CD4-positive, alpha-beta memory T cell (primary cell): ENCODE measurements around the gene LGR6. TPM values are rescaled to one million over a fixed set of nuclear protein-coding genes. Genes with fewer than 3 reads are reported as not detected.

ENCODE experiments used
- CTCF ChIA-PET: fragments of 350-600 bp; sonication (Branson Sonifier 250); formaldehyde crosslinking; loops from one replicate; lab custom pipeline; 2021; ENCODE audit warnings: inconsistent platforms; ENCODE audit not compliant: partially characterized antibody; lab: Charles Lee
- POLR2A ChIA-PET: fragments of 350-600 bp; sonication (Branson Sonifier 250); formaldehyde crosslinking; loops from one replicate; lab custom pipeline; 2021; ENCODE audit not compliant: partially characterized antibody; lab: Charles Lee
- DNase-seq, 5 donors: peaks; one replicate each; pipeline versions ENCODE4 v3.0.0 to v3.0.0-alpha.2; 2020 to 2022; ENCODE audit warnings: mixed read lengths in 1 of 5
- H3K27ac ChIP-seq: one replicate; pipeline ENCODE4 v1.7.0; 2013; ENCODE audit warnings: low read depth, low read length
- H3K27me3 ChIP-seq: 2 replicates; pipeline ENCODE4 v1.7.0; 2013; ENCODE audit warnings: mild to moderate bottlenecking, low read length, moderate library complexity; ENCODE audit not compliant: insufficient read depth
- H3K36me3 ChIP-seq: 2 replicates; pipeline ENCODE4 v1.7.0; 2013; ENCODE audit warnings: mild to moderate bottlenecking, low read length, moderate library complexity; ENCODE audit not compliant: insufficient read depth
- H3K4me1 ChIP-seq: 2 replicates; pipeline ENCODE4 v1.7.0; 2013; ENCODE audit warnings: mild to moderate bottlenecking, low read length, moderate library complexity; ENCODE audit not compliant: insufficient read depth
- H3K4me3 ChIP-seq, 2 donors: one replicate each; pipeline ENCODE4 v1.7.0; 2013; ENCODE audit warnings: low read length in 2 of 2, mild to moderate bottlenecking in 1 of 2
- H3K9me3 ChIP-seq, 2 donors: one replicate each; pipeline ENCODE4 v1.7.0; 2013; ENCODE audit warnings: low read length in 2 of 2, control low read depth in 1 of 2; ENCODE audit not compliant: control insufficient read depth in 1 of 2
- H3K27ac Mint-ChIP-seq, 7 donors: one replicate each; pipeline ENCODE4 v1.8.0; 2020 to 2021; ENCODE audit warnings: mixed read lengths in 7 of 7, mild to moderate bottlenecking in 6 of 7, inconsistent platforms in 3 of 7, moderate library complexity in 3 of 7
- H3K27me3 Mint-ChIP-seq, 2 donors: one replicate each; pipeline ENCODE4 v1.8.0; 2020 to 2021; ENCODE audit warnings: mixed read lengths in 2 of 2
- H3K36me3 Mint-ChIP-seq, 2 donors: one replicate each; pipeline ENCODE4 v1.8.0; 2020 to 2021; ENCODE audit warnings: mixed read lengths in 2 of 2, inconsistent platforms in 1 of 2, mild to moderate bottlenecking in 1 of 2
- H3K4me1 Mint-ChIP-seq, 4 donors: one replicate each; pipeline ENCODE4 v1.8.0; 2020 to 2021; ENCODE audit warnings: mixed read lengths in 4 of 4, mild to moderate bottlenecking in 1 of 4
- H3K4me3 Mint-ChIP-seq, 8 donors: one replicate each; pipeline ENCODE4 v1.8.0; 2020 to 2021; ENCODE audit warnings: mixed read lengths in 8 of 8, mild to moderate bottlenecking in 7 of 8, moderate library complexity in 6 of 8, inconsistent platforms in 3 of 8
- H3K9me3 Mint-ChIP-seq, 8 donors: one replicate each; pipeline ENCODE4 v1.8.0; 2020 to 2021; ENCODE audit warnings: mixed read lengths in 8 of 8, mild to moderate bottlenecking in 5 of 8, inconsistent platforms in 3 of 8, moderate library complexity in 1 of 8
- intact Hi-C: fragments of 100-400 bp; cut with micrococcal nuclease; formaldehyde crosslinking; loops from one replicate; pipeline ENCODE4 v1.15.1; 2023
- polyA plus RNA-seq, 2 donors: library from polyadenylated mRNA; unstranded; fragments of 300-500 nt; fragmentation: Illumina TruSeq; gene quantifications; one replicate each; pipeline ENCODE4 v1.2.3, GENCODE V29; 2021
- total RNA-seq, 2 experiments: library from RNA; stranded (reverse); gene quantifications; one replicate each; pipeline ENCODE4 v1.2.3, GENCODE V29; 2021

Gene LGR6
- total and polyA plus RNA-seq, 4 experiments from 2014 or later: 0.16 to 0.33 (median 0.17) TPM; not detected in 1

DNA sequence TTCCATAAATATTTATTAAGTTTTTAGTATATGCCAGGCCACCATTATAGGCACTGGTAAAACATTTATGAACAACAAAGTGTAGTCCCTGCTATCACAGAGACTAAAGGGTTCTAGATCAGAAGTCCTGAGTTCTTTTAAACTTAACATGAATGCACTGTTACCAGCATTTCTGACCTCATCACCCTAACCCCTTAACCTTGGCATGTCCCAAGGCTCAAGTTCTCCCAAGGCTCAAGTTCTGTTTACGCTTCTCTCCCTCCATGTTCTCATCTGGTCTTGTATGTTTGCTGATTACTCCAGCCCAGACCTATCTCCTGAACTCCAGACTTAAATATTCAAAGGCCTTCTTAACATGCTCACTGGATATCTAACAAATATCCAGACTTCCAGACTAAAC is 93.6 kb downstream of the LGR6 start:
- intact Hi-C loops: no loop called here
- H3K27me3 ChIP-seq: no peaks in the 10 kb centered on the region
- CTCF ChIA-PET: interaction anchor here (1.3 kb wide), 1 partner anchor 42 kb away, joined by 4 read pairs; no protein-coding TSS in a partner anchor

DNA sequence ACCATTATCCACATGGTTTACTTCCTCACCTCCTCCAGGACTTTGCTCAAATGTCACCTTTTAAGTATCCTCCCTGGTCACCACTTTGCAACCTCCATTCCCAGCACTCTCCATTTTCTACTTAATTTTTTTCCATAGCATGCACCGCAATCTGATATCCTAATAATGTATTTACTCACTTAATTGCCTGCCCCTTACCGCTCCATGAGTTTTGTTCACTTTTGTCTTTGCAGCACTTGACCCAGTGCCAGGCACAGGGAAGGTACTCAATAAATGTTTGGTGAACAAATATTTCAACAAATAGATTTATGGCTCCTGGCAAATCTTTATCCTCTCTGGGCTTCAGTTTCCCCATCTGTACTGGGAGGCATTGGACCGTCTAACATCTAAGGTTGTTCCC is 94.6 kb downstream of the LGR6 start:
- H3K27ac ChIP-seq: no peak overlapping the region
- DNase-seq: no peak
- H3K9me3 Mint-ChIP-seq: no peaks in the 10 kb centered on the region
- no peaks in the 10 kb centered on the region for H3K27me3 ChIP-seq
- H3K4me1 ChIP-seq: peaks cover 9% of the 10 kb centered on the region
- H3K4me3 Mint-ChIP-seq: no peak overlapping the region
- H3K27ac Mint-ChIP-seq: peak overlapping the region in 1 of 7 donors; percentile 40
- no peaks in the 10 kb centered on the region for H3K27me3 Mint-ChIP-seq
- H3K4me1 Mint-ChIP-seq: peaks cover 5 to 12% (median 9%) of the 10 kb centered on the region in 4 donors
- H3K36me3 ChIP-seq: no peaks in the 10 kb centered on the region
- H3K9me3 ChIP-seq: no peaks in the 10 kb centered on the region
- no peak overlapping the region for H3K4me3 ChIP-seq
- ChIA-PET CTCF (no interaction called here), POLR2A (no interaction called here)
- no peaks in the 10 kb centered on the region for H3K36me3 Mint-ChIP-seq
- intact Hi-C loops: no loop called here

More for the DNA sequence above, 93.6 kb downstream of the LGR6 start:
- H3K27me3 Mint-ChIP-seq: no peaks in the 10 kb centered on the region
- no peaks in the 10 kb centered on the region for H3K36me3 ChIP-seq
- H3K9me3 ChIP-seq: no peaks in the 10 kb centered on the region
- H3K27ac Mint-ChIP-seq: no peak overlapping the region
- no peak overlapping the region for H3K27ac ChIP-seq
- H3K4me3 ChIP-seq: no peak overlapping the region
- H3K4me3 Mint-ChIP-seq: no peak overlapping the region
- peaks cover 12% of the 10 kb centered on the region for H3K4me1 ChIP-seq
- POLR2A ChIA-PET: no interaction called here
- peaks cover 8 to 22% (median 14%) of the 10 kb centered on the region in 4 donors for H3K4me1 Mint-ChIP-seq
- H3K9me3 Mint-ChIP-seq: no peaks in the 10 kb centered on the region
- H3K36me3 Mint-ChIP-seq: no peaks in the 10 kb centered on the region
- no peak for DNase-seq

DNA sequence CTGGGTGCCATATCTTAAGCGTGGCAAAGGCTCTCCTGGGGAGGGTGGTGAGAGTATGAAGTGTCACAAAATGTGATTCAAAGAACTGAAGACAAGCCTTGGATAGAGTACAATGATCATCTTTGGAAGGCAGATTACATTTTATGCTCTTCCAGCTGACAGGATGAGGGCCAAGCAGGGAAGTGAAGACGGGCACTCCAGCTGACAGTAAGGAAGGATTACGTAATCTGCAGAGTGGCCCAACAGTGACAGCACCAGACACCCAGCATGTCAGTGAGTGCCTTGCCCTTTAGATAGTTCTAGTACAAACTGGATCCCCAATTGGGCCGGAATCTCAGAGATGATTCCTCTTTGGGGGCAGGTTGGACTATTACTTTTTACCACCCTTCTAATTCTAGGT is 95.4 kb downstream of the LGR6 start:
- Mint-ChIP-seq H3K36me3 (no peaks in the 10 kb centered on the region), H3K9me3 (no peaks in the 10 kb centered on the region), H3K4me3 (no peak overlapping the region), H3K4me1 (peaks cover 0 to 6% (median 3%) of the 10 kb centered on the region in 4 donors), H3K27ac (no peak overlapping the region), H3K27me3 (no peaks in the 10 kb centered on the region)
- POLR2A ChIA-PET: no interaction called here
- intact Hi-C loops: no loop called here
- Histone ChIP-seq H3K27ac (no peak overlapping the region), H3K36me3 (no peaks in the 10 kb centered on the region), H3K9me3 (no peaks in the 10 kb centered on the region), H3K27me3 (no peaks in the 10 kb centered on the region), H3K4me1 (peaks cover under 1% of the 10 kb centered on the region), H3K4me3 (no peak overlapping the region)
- CTCF ChIA-PET: interaction anchor here (1.6 kb wide), 1 partner anchor 9 kb away, joined by 3 read pairs; no protein-coding TSS in a partner anchor
- DNase-seq: no peak

DNA sequence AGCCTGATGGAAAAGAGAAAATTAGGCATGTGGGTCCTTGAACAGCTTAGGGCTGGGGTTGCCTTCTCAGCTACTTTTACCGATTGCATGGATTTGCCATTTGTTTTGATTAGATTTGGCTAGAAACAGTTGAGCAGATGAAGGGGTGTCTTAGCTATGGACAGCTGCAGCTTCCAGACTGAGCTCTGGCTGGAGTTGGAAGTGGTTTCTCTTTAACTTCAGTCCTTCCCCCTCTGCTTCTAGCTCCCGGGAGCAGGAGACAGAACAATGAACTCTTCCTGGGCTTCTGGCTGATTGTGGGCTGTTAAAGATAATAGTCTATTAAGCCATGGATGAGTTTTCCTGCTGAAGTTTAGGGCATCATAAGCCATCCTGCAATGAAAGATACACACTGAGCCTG is 97.4 kb downstream of the LGR6 start:
- no peaks in the 10 kb centered on the region for H3K27me3 ChIP-seq
- no peak for DNase-seq
- Mint-ChIP-seq H3K27ac (no peak overlapping the region), H3K4me1 (peaks cover 8 to 20% (median 12%) of the 10 kb centered on the region in 4 donors), H3K36me3 (no peaks in the 10 kb centered on the region), H3K4me3 (no peak overlapping the region), H3K9me3 (no peaks in the 10 kb centered on the region), H3K27me3 (no peaks in the 10 kb centered on the region)
- intact Hi-C loops: no loop called here
- no peak overlapping the region for H3K27ac ChIP-seq
- H3K9me3 ChIP-seq: no peaks in the 10 kb centered on the region
- no peaks in the 10 kb centered on the region for H3K36me3 ChIP-seq
- ChIA-PET POLR2A (no interaction called here), CTCF (interaction anchor here (0.8 to 1.4 kb wide), 3 partner anchors 10 to 16 kb away, joined by 3 to 6 read pairs (median 5); no protein-coding TSS in a partner anchor)
- no peak overlapping the region for H3K4me3 ChIP-seq
- peaks cover 13% of the 10 kb centered on the region for H3K4me1 ChIP-seq

- H3K4me3 ChIP-seq: no peak overlapping the region
- Mint-ChIP-seq H3K27me3 (no peaks in the 10 kb centered on the region), H3K36me3 (no peaks in the 10 kb centered on the region), H3K9me3 (no peaks in the 10 kb centered on the region), H3K4me1 (peaks cover 11 to 26% (median 17%) of the 10 kb centered on the region in 4 donors), H3K27ac (peak overlapping the region in 2 of 7 donors; percentile 33 to 60), H3K4me3 (no peak overlapping the region)
- ChIA-PET POLR2A (no interaction called here), CTCF (interaction anchor here (0.9 to 1.1 kb wide), 2 partner anchors 11 to 21 kb away, joined by 3 to 5 read pairs; no protein-coding TSS in a partner anchor)
- H3K9me3 ChIP-seq: no peaks in the 10 kb centered on the region
- no peaks in the 10 kb centered on the region for H3K27me3 ChIP-seq
- DNase-seq: no peak
- H3K36me3 ChIP-seq: no peaks in the 10 kb centered on the region
- no peak overlapping the region for H3K27ac ChIP-seq
- peaks cover 20% of the 10 kb centered on the region for H3K4me1 ChIP-seq
- intact Hi-C loops: no loop called here
Observed at GRCh38 chr1:202291961-202292712, 98.5 kb downstream of the LGR6 start.

DNA sequence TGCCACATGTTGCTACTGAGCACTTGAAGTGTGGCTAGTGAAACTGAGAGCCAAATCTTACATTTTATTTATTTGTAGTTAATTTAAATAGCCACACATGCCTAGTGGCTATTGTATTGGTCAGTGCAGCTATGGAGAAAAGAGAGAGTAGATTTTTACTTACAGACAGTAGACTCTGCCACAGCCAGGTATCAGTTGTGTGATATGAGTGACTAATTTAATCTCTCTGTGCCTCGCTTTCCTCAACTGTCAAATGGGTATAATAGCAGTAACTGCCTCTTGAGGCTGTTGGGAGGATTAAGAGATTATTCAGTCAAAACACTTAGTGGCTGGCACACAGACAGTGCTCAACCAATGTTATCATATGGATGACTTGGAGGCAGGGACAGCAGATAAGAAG is 99.2 kb downstream of the LGR6 start:
- Mint-ChIP-seq H3K27me3 (no peaks in the 10 kb centered on the region), H3K4me3 (no peak overlapping the region)
- POLR2A ChIA-PET: no interaction called here

GRCh38 chr1:202293569-202293968 is 100.0 kb downstream of the LGR6 start:
- Mint-ChIP-seq H3K27me3 (no peaks in the 10 kb centered on the region), H3K27ac (peak overlapping the region in 3 of 7 donors; percentile 6 to 87 (median 16)), H3K4me3 (no peak overlapping the region), H3K9me3 (no peaks in the 10 kb centered on the region), H3K4me1 (peaks cover 11 to 26% (median 17%) of the 10 kb centered on the region in 4 donors), H3K36me3 (no peaks in the 10 kb centered on the region)
- intact Hi-C loops: no loop called here
- Histone ChIP-seq H3K27me3 (no peaks in the 10 kb centered on the region), H3K27ac (no peak overlapping the region), H3K4me1 (peaks cover 20% of the 10 kb centered on the region), H3K36me3 (no peaks in the 10 kb centered on the region), H3K4me3 (no peak overlapping the region), H3K9me3 (no peaks in the 10 kb centered on the region)
- CTCF ChIA-PET: no interaction called here
- DNase-seq: no peak
- POLR2A ChIA-PET: no interaction called here

More for the DNA sequence above, 99.2 kb downstream of the LGR6 start:
- Histone ChIP-seq H3K9me3 (no peaks in the 10 kb centered on the region), H3K27me3 (no peaks in the 10 kb centered on the region), H3K4me1 (peaks cover 20% of the 10 kb centered on the region), H3K36me3 (no peaks in the 10 kb centered on the region), H3K27ac (no peak overlapping the region), H3K4me3 (no peak overlapping the region)
- DNase-seq: no peak
- no peak overlapping the region for H3K27ac Mint-ChIP-seq
- H3K36me3 Mint-ChIP-seq: no peaks in the 10 kb centered on the region
- CTCF ChIA-PET: interaction anchor here (1.1 kb wide), 1 partner anchor 11 kb away, joined by 5 read pairs; no protein-coding TSS in a partner anchor
- intact Hi-C loops: no loop called here
- no peaks in the 10 kb centered on the region for H3K9me3 Mint-ChIP-seq
- H3K4me1 Mint-ChIP-seq: peaks cover 11 to 26% (median 17%) of the 10 kb centered on the region in 4 donors
